HG02884 (cell line): ENCODE measurements around the gene UBL7.

Source experiments
- ATAC-seq: cut with Tn5 transposase; IDR thresholded peaks from one replicate; pipeline ENCODE4 v1.9.1; 2021; ENCODE audit warnings: mild to moderate bottlenecking, moderate library complexity; ENCODE audit not compliant: unreplicated experiment

Gene UBL7

GRCh38 chr15:74442063-74442462 is 18.9 kb downstream of the UBL7 start:
- no peak for ATAC-seq

DNA sequence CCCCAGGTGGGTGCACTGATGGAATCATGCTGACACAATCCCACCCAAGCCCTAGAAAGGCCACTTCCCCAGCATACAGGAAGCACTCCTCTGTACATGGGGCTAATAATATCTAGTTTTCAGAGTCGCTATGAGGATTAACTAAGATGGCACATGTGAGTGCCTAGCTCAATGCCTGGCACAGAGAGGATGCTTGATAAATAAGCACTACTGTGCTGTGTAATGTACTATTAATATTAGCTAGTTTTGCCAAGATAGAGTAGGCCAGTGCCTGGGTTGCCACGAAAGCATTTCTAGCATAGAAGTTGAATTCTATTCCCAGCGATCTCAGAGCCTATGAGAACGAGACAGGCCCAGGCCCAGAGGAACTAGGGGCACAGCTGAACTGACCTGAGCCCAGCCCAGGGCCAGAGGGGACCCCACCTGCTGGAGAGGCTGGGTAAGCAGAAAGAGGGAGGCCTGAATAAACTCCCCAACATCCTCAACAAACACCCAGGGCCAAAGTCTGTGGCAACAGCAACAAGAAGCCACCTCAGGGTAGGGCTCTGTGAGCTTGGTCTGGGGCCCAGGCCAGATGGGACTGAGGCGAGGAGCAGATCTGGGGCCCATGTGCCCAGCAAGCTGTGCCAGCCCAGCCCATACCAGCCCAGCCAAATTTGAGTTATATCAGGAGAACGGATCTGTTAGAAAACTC is 19.6 kb downstream of the UBL7 start:
- ATAC-seq, result no peak

DNA sequence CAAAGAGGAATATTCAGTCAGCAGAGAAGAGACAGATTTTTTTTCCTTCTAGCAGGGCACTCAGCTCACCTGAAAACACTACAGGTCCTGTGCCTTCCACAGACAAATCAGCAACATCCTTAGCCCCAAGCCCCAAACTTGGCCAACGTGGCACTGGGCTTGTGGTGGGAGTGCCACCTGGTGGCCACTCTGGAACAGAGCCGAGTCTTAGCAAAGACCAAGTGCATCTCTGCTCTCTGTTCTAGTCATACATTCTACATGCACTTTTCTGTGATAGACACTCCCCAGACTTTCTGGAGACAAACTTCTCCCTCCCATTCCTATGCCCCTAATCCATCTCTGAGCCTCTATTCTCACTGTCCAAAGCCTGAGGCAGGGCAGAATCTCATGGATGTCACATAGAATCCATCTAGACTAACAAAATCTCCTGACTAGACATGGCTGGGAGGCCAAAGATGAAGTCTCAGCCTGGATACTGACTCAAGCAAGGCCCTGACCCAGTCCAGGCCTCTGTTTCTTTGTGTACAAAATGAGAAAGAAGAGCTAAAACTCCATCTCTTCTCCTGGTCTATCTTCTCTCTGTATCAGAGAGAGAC is 22.1 kb downstream of the UBL7 start:
- ATAC-seq, result peak; percentile 47

DNA sequence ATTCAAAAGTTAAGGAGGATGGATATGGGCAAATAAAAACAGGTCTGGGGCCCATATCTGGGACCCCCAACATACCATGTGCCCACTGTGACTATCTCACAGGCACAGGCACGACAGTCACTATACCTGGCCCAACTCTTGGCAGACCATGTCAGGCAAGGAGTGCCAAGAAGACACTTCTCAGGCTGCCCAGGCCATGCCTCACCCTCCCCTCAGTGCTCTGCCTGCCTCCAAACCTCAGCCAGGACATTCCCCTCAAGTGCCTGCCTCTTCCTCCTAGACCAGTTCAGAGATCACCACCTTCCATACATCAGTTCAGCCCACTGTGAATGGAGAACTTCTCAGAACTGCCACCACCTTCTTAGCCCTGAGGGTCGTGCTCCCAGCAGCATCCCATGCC is 22.8 kb downstream of the UBL7 start:
- no peak for ATAC-seq

GRCh38 chr15:74434263-74435136 is 26.5 kb downstream of the UBL7 start:
- no peak for ATAC-seq

DNA sequence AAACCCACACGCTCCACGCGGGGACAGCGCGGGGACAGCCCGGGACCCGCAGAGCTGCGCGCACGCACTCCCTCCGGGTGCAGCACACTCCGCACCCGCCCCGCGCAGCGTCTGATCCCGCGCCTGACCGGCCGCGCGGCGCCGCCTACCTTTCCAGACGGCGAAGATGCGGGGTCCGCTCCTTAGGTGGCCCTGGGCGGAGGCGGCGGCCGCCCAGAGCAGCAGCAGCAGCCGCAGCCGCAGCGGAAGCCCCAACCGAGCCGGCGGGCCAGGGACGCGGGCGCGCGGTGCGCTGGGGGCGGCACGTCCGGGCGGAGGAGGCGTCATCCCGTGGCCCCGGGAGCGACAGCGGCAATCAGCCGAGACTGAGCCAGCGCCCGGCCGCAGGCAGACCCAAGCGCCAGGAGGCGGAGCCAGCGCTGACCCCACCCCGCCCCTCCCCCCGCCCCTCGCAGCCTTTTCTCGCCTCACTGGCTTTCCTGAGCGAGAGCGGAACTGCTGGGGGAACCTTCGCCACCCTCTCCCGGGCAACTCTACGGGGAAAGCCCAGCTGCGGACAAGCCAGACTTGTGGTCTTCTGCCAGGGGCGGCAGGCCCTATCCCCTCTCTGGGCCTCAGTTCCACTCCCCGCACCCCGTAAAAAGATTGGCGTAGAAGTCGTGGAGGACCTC is 27.2 kb downstream of the UBL7 start, which contains the start of gene SEMA7A:
SEMA7A (minus strand) TSS at position 367 of the 671 bp plus-strand sequence; CDS start at position 327, 40 bp downstream.
- ATAC-seq, result peak; percentile 71

- ATAC-seq, result no peak
These were observed 27.9 kb downstream of the UBL7 start for GRCh38 chr15:74432968-74433591.

DNA sequence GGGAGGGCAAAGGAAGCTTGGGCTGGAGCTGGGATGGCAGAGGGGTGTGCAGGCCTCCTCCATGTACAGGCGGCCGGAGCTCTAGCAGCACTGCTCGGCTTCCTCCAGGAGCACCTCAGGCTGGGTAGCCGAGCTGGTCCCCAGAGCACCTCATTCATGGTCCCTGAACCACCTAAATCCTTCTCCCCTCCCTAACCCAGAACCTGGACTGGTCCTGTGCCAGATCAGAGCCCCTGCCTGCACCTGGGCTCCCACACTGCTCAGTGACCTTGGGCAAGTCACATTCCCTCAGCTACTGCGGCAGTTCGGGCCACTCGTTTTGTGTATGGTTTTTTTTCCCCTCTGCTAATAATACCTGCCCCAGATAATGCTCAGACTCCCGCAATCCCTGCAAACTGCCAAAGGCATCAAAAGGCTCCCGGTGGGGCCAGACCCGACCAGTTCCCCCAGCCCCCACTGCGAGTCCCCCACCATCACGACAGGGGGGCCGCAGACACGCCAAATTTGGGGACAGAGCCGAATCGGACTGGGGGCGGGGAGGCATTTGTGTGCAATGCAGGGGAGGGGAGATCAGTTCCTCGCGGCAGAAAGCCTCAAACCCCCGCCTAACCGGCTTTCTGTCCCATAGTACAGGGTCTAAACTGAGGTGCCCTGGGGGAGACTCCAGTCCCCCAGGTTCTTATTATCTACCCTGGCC is 28.5 kb downstream of the UBL7 start:
- ATAC-seq, result no peak

- no peak for ATAC-seq
These were observed 29.3 kb downstream of the UBL7 start for GRCh38 chr15:74431645-74432044.

- no peak for ATAC-seq
These were observed 29.8 kb downstream of the UBL7 start for GRCh38 chr15:74431116-74431515.

- no peak for ATAC-seq
These were observed 30.4 kb downstream of the UBL7 start for GRCh38 chr15:74430510-74430951.

DNA sequence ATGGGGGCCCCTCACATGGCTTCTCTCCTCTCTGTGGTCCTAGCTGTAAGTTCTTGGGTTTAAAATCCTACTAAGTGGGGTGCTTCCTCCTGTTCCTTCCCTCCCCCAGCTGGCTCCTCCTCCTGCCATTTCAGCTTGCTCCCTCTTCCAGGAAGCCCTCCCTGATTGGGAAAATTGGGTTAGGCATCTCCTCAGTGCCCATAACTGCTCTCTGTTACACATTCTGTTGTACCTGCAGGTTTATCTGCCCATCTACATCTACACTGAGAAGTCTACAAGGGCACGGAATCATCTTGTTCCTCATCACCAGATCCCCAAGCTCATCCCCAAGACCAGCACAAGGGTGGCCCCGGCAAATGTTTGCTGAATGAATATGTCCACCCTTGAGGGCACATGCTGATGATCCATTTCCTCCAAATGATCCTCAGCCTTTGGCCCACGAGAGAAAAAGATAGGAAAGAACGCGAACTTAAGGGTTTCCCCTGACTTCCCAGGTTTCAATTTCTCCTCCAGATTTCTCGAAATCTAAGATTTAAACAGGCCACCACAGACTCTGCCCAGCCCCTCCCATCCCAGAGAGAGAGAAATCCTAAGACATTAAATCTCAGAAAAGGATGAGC is 31.1 kb downstream of the UBL7 start:
- no peak for ATAC-seq

DNA sequence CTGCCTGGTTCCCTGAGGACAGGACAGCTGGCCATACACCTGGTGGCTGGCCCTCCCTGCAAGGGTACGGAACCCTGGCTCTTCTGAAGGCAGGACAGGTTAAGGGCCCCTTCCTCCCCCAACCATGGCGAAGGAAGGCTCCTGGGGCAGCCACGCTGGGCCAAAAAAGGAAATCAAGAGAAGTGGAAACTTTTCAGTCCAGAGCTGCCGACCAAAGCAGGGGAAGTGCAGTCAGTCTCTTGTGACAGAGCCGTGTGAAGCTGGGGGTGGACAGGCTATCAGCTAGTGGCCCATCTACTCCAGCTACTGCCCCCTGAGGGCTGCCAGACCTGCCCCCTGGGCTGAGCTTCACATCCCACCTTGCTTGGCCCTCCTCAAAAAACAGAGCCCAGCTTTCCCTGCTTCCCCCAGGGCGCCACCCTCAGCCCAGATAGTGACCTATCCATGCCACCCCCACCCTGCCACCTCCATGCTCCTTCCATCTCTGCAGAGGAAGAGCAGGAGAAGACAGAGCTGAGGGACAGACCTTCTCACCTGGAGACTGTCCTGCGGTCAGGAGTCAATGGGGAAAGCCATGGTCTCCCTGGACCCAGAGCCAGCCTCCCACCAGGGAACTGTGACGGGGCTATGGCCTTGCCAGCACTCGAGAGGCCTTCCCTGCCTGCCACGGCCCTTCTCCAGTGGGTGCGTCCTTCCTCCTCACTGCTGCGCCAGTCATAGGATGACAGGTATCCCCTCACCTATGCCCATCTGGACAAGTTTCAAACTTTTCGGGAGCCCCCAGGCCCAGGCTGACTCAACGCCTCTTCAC is 31.8 kb downstream of the UBL7 start:
- ATAC-seq, result no peak

DNA sequence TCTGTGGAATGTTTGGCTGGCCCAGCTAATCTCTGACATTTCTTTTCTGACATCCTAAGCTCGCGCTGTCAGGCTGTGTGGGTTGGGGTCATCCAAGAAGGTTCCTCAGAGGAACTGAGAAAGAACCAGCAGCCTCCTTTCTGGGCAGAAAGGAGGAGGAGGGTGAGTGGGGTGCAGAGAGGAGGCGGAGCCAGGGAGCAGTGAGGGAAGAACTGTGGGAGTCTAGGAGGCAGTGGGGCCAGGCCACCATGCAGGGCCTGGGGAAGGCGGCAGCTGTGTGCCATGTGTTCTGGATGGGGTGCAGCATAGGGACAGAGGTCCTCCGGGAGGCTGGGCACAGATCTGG is 32.5 kb downstream of the UBL7 start:
- no peak for ATAC-seq

- no peak for ATAC-seq
These were observed 33.1 kb downstream of the UBL7 start for GRCh38 chr15:74427607-74428441.

GRCh38 chr15:74426404-74427281 is 34.3 kb downstream of the UBL7 start:
- no peak for ATAC-seq

DNA sequence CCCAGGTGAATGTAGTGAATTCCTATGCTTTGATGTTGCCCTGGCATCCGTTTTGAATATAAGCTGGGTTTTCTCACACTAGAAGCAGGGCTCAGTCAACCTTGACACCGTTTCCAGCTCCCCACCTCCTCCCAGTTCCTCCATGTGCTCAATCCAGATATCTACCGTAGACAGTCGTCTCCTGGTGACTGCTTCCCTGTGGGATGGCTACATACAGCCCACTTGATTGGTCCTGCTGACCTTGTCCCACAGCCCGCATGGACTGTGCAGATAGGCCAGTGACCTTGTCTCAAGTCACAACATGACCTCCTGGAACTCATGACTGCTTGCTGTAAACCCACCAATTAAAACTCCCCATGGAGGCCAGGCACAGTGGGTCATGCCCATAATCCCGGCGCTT is 35.3 kb downstream of the UBL7 start:
- ATAC-seq, result no peak
